A673 (cell line): Measurements from ENCODE around the gene HECW1.
A peak's percentile ranks its signal among the peaks of the same experiment; 100 is the strongest.

Experiments used
- EZH2 ChIP-seq: fragments of 200-600 bp; sonication (generic); IDR thresholded peaks from 2 replicates; pipeline ENCODE4 v1.6.1; 2017; ENCODE audit warnings: borderline replicate concordance, low read depth, mild to moderate bottlenecking, mixed read lengths, antibody characterized with exemption, low read length; ENCODE audit not compliant: poor library complexity, severe bottlenecking
- TF ChIP-seq, protein P1 (sequence below): fragments of 300-800, 200-600 bp; sonication (generic); conservative IDR thresholded peaks from 2 replicates; pipeline ENCODE4 v1.5.1; 2017; ENCODE audit warnings: low read depth, mild to moderate bottlenecking, antibody characterized with exemption, low read length, moderate library complexity, mixed read lengths

DNA sequence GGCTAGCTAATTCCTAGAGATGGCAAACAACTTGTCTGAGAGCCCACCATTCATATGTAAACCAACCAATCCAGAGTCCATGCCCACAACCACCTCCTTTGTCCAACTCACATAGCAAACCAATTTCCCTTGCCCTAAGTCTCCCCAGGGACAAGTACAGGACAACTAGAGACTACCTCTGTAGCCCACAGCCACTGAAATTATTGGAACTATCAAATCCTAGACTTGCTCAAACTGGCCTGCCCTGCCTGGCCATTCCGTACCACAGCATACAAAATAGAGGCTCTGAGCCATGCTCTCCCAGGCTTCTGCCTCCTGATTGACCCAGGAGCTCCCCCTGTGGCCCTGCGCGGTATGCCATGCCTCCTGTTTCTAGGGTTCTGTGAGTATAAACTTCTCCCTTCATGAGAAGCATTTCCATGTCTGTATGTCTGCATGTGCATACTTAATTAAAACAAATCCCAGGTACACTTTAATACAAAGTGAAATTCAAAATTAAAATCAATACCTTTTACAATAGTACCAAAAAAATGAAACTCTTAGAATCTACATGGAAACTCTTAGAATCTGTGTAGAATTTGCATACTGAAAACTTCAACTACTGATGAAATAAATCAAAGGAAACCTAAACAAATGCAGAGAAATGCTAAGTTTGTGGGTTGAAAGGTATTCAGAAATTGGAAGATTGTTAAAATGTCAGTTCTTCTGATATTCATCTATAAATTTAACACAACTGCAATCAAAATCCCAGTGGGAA lies 4.0 kb upstream of the HECW1 start:
- TF ChIP-seq, protein P1, sequence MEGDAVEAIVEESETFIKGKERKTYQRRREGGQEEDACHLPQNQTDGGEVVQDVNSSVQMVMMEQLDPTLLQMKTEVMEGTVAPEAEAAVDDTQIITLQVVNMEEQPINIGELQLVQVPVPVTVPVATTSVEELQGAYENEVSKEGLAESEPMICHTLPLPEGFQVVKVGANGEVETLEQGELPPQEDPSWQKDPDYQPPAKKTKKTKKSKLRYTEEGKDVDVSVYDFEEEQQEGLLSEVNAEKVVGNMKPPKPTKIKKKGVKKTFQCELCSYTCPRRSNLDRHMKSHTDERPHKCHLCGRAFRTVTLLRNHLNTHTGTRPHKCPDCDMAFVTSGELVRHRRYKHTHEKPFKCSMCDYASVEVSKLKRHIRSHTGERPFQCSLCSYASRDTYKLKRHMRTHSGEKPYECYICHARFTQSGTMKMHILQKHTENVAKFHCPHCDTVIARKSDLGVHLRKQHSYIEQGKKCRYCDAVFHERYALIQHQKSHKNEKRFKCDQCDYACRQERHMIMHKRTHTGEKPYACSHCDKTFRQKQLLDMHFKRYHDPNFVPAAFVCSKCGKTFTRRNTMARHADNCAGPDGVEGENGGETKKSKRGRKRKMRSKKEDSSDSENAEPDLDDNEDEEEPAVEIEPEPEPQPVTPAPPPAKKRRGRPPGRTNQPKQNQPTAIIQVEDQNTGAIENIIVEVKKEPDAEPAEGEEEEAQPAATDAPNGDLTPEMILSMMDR, result peak; percentile 93
- no peak for TF ChIP-seq EZH2
